Measurements from ENCODE around the gene COA7.
A peak's percentile ranks its signal among the peaks of the same experiment; 100 is the strongest.

The COA7 gene

DNA sequence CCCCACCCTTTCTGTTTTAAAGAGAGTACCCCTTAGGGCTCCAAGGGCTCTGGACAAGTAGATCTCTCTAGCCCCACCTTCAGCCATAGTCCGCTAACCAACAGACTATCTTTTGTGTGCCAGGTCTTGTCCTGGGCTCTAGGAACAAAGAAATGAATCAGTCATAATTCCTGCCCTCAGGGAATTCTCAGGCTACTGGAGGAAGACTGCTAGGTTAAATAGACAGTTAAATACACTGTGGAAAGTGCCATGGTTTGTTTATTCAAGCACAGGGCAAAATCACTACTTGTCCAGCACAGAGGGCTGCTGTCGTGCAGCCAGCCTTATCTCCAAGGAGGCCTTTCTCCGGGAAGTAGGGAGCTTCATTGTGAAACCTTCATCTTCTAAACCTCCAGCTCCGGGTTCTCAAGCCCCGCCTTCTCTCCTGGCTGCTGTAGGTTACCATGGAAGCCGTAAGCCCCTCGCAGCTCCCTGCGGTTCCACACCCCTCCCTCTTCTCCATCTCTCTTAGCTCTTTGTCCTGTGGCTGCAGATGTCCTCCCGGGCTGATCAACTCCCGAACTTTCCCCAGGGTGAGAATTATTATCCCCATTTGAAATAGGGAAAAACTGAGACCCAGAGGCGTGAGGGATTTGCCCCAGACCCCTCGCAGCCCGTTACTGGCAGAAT, 35.4 kb downstream of the COA7 start:
- no peak overlapping the region for H3K4me3 ChIP-seq (ENCODE audit: low read depth, low read length)
- DNase-seq (ENCODE audit: low read depth) = no peak

DNA sequence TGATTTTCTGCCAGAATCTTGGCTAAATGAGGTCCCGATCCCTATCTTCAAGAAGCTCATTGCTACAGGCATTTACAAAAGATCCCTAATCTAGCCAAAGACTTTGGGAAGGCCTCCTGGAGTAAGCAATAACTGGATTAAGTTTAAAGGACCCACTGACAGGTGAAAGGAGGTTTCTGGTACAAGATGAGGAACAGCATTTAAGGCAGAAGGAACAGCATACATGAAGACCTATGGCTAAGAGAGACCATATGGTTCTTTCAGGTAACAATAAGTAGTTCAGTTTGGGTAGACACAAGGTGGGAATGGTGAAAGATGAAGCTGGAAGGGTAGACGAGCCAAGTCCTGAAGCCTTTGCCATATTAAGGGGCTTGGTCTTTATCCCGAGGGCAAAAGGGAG, 37.3 kb downstream of the COA7 start:
- H3K4me3 ChIP-seq (ENCODE audit: low read depth, low read length) = no peak overlapping the region
- DNase-seq (ENCODE audit: low read depth) = no peak
- TF ChIP-seq, protein P1, sequence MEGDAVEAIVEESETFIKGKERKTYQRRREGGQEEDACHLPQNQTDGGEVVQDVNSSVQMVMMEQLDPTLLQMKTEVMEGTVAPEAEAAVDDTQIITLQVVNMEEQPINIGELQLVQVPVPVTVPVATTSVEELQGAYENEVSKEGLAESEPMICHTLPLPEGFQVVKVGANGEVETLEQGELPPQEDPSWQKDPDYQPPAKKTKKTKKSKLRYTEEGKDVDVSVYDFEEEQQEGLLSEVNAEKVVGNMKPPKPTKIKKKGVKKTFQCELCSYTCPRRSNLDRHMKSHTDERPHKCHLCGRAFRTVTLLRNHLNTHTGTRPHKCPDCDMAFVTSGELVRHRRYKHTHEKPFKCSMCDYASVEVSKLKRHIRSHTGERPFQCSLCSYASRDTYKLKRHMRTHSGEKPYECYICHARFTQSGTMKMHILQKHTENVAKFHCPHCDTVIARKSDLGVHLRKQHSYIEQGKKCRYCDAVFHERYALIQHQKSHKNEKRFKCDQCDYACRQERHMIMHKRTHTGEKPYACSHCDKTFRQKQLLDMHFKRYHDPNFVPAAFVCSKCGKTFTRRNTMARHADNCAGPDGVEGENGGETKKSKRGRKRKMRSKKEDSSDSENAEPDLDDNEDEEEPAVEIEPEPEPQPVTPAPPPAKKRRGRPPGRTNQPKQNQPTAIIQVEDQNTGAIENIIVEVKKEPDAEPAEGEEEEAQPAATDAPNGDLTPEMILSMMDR (IDR thresholded peaks at IDR 0.05; ENCODE audit: insufficient read depth, low read depth, low read length, missing control alignments) = no peak

More for the DNA sequence above, 35.4 kb downstream of the COA7 start:
- TF ChIP-seq, protein P1 (IDR thresholded peaks at IDR 0.05; ENCODE audit: insufficient read depth, low read depth, low read length, missing control alignments) = no peak

DNA sequence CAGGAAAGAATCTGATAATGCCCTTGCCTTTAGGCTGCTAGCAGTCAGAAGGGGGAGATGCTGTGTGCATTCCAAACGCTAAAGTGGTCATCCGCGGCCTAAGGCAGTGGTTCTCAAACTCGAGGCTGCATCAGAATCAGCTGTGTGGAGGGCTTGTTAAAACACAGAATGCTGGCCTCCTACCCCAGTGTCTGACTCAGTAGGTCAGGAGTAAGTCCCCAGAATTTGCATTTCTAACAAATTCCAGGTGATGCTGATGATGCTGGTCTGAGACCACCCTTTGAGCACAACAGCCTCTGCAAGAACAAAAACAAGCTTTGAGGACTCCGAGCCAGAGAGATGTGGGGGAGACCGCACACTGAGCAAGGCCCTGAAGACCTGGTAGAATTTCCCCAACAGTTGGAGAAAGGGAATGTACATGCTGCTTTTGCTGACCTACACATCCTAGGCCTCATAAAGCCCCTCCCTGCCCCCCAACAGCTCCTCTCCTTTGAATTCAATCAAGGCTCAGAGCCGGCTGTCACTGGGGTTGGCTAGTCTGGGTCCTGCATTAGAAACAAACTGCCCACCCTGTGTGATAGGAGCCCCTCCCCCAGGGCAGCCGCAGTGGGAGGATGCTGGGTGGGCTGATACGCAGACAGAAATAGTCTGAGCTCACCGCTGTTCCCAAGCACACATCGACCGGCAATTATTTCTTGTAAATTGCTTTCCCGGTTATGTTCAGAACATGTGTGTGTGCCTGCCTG, 38.1 kb downstream of the COA7 start:
- TF ChIP-seq, protein P1 (IDR thresholded peaks at IDR 0.05; ENCODE audit: insufficient read depth, low read depth, low read length, missing control alignments) = no peak
- no peak overlapping the region for H3K4me3 ChIP-seq (ENCODE audit: low read depth, low read length)
- no peak for DNase-seq (ENCODE audit: low read depth)

DNA sequence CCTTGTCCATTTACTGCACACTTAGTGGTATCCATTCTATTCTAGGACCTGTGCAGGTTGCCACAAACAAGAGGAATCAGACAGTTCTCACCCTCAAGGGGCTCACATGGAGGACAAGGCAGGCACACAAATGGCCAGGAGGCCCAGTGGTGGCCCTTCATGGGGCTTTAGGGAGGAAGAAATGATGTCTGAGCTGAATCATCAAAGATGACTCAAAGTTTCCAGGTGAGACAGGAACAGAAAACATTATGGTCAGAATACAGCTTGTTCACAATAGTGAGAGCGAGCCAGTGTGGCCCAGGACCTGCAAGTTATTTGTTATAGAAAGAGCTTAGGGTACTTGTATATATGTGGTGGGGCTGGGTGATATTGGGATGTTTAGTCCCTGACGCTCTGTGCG, 38.8 kb downstream of the COA7 start:
- TF ChIP-seq, protein P1 (IDR thresholded peaks at IDR 0.05; ENCODE audit: insufficient read depth, low read depth, low read length, missing control alignments) = no peak
- DNase-seq (ENCODE audit: low read depth) = peak; percentile 52
- no peak overlapping the region for H3K4me3 ChIP-seq (ENCODE audit: low read depth, low read length)

DNA sequence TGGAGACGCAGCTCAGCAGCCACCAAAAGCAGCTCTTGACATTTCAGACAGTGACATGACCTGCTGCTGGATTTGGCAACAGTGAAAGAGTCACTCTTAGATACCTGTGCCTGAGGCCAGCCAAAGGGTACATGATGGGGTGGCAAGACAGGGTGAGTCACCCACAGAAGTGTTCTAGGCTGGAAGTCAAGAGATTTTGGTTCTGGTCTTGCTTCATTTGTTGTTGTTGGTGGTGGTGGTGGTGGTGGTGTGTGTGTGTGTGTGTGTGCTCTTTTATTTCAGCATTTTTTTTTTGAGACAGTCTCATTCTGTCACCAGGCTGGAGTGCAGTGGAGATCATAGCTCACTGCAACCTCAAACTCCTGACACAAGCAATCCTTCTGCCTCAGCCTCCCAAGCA, 39.4 kb downstream of the COA7 start:
- TF ChIP-seq, protein P1 (IDR thresholded peaks at IDR 0.05; ENCODE audit: insufficient read depth, low read depth, low read length, missing control alignments) = no peak
- no peak for DNase-seq (ENCODE audit: low read depth)
- no peak overlapping the region for H3K4me3 ChIP-seq (ENCODE audit: low read depth, low read length)

DNA sequence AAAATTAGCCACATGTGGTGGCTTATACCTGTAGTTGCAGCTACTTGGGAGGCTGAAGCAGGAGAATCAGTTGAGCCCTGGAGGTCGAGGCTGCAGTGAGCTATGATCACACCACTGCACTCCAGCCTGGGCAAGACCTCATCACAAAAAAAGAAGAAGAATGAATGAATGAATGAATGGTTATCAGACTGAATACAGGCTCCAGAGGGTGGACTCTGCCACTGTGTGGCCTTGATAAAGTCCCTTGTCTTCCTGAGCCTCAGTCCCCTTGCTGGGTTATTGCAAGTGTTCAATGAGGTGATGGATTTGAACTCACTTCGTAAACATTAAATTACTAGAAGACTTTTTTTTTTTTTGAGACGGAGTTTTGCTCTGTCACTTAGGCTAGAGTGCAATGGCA, 40.4 kb downstream of the COA7 start:
- TF ChIP-seq, protein P1 (IDR thresholded peaks at IDR 0.05; ENCODE audit: insufficient read depth, low read depth, low read length, missing control alignments) = no peak
- H3K4me3 ChIP-seq (ENCODE audit: low read depth, low read length) = no peak overlapping the region

More for the DNA sequence above, 40.4 kb downstream of the COA7 start:
- no peak for DNase-seq (ENCODE audit: low read depth)

Measured in GM12865 (cell line).